Measurements from ENCODE around the gene SCYL3.

- TF ChIP-seq CTCF (conservative IDR thresholded peaks at IDR 0.05 in 1 of 2, IDR thresholded peaks at IDR 0.05 in 1 of 2; ENCODE audit: low read depth in 1 of 2, low read length in 2 of 2) (no peak), EZH2 (IDR thresholded peaks at IDR 0.05; ENCODE audit: low read length, missing control alignments) (no peak)
Observed at GRCh38 chr1:169860750-169861149, 32.9 kb downstream of the SCYL3 start.
